Endothelial cell (in vitro differentiated cells): ENCODE results near the gene GANC. TPM values are rescaled to one million over a fixed set of nuclear protein-coding genes. Genes with fewer than 3 reads are reported as not detected.
"Not testable (repeated sequence)": the region's sequence is repeated elsewhere in the genome, so short reads cannot be mapped to it uniquely, and the experiment has no call there.

Experiments
- DNase-seq: peaks from one replicate; pipeline ENCODE4 v3.0.0; 2021; ENCODE audit warnings: low spot score
- H3K27ac Mint-ChIP-seq: one replicate; pipeline ENCODE4 v1.8.0; 2021; ENCODE audit warnings: mixed read lengths, inconsistent platforms; ENCODE audit not compliant: unreplicated experiment
- H3K27me3 Mint-ChIP-seq: one replicate; pipeline ENCODE4 v1.8.0; 2021; ENCODE audit warnings: mild to moderate bottlenecking, moderate library complexity, mixed read lengths, inconsistent platforms; ENCODE audit not compliant: unreplicated experiment
- H3K36me3 Mint-ChIP-seq: one replicate; pipeline ENCODE4 v1.8.0; 2021; ENCODE audit warnings: mild to moderate bottlenecking, low read depth, mixed read lengths, inconsistent platforms; ENCODE audit not compliant: unreplicated experiment
- H3K4me1 Mint-ChIP-seq: one replicate; pipeline ENCODE4 v1.8.0; 2021; ENCODE audit warnings: mild to moderate bottlenecking, mixed read lengths, inconsistent platforms; ENCODE audit not compliant: unreplicated experiment
- H3K4me3 Mint-ChIP-seq: one replicate; pipeline ENCODE4 v1.8.0; 2021; ENCODE audit warnings: mild to moderate bottlenecking, mixed read lengths, inconsistent platforms; ENCODE audit not compliant: unreplicated experiment
- H3K9me3 Mint-ChIP-seq: one replicate; pipeline ENCODE4 v1.8.0; 2021; ENCODE audit warnings: mixed read lengths, inconsistent platforms; ENCODE audit not compliant: unreplicated experiment
- total RNA-seq: library from RNA; stranded (reverse); fragmentation: NEBNext Ultra II Directional; extraction: Animal tissue kit (Norgen Biotek cat#: 25700); gene quantifications from one replicate; pipeline ENCODE4 v1.2.1, GENCODE V29; 2021; ENCODE audit not compliant: unreplicated experiment
- TF ChIP-seq, protein P1 (sequence below): fragments of 200-600 bp; sonication (generic); IDR thresholded peaks from one replicate; pipeline ENCODE4 v1.5.0; 2021; ENCODE audit warnings: antibody characterized with exemption; ENCODE audit not compliant: unreplicated experiment

The GANC gene
- total RNA-seq, 1 donor from 2014 or later = 18.7 TPM

DNA sequence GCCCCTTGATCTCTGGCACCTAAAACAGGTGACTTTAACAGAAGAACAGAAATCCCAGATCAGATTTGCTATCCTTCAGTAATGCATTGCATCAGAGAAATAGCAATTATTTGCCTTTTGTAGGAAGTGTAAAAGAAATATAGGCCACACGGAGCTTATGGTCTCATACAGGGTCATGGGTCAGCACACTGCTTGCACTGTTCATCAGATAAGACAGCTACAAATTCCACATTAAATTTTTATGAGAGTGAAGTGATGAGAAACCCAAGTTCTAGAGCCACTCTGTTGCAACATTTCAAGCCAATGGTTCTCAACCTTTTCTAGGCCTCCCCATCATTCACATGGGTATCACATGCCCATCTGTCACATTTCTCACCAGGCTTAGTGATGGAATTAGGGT lies 33.7 kb downstream of the GANC start:
- peaks cover 5% of the 10 kb centered on the region for H3K9me3 Mint-ChIP-seq
- H3K36me3 Mint-ChIP-seq = peaks cover 3% of the 10 kb centered on the region
- DNase-seq = no peak
- H3K27me3 Mint-ChIP-seq = no peaks in the 10 kb centered on the region
- no peak overlapping the region for H3K27ac Mint-ChIP-seq
- no peak overlapping the region for H3K4me3 Mint-ChIP-seq
- H3K4me1 Mint-ChIP-seq = peaks cover 3% of the 10 kb centered on the region
- TF ChIP-seq, protein P1, sequence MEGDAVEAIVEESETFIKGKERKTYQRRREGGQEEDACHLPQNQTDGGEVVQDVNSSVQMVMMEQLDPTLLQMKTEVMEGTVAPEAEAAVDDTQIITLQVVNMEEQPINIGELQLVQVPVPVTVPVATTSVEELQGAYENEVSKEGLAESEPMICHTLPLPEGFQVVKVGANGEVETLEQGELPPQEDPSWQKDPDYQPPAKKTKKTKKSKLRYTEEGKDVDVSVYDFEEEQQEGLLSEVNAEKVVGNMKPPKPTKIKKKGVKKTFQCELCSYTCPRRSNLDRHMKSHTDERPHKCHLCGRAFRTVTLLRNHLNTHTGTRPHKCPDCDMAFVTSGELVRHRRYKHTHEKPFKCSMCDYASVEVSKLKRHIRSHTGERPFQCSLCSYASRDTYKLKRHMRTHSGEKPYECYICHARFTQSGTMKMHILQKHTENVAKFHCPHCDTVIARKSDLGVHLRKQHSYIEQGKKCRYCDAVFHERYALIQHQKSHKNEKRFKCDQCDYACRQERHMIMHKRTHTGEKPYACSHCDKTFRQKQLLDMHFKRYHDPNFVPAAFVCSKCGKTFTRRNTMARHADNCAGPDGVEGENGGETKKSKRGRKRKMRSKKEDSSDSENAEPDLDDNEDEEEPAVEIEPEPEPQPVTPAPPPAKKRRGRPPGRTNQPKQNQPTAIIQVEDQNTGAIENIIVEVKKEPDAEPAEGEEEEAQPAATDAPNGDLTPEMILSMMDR = no peak

DNA sequence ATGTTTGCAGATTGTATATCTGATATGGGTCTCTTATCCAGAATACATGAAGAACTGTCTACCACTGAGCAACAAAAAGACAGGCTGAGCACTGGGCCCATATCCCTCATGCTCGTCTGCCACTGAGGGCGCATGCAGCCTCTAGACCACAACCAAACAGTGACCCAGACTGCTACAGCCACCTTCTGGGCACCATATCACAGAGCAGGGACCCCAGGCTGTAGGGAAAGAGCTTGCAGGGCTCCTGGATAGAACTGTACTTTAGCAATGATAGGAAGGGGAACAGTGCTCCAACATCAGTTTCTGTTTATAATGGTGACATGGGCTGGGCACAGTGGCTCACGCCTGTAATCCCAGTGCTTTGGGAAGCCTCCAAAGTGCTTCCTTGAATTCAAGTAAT lies 40.5 kb downstream of the GANC start:
- no peaks in the 10 kb centered on the region for H3K9me3 Mint-ChIP-seq
- DNase-seq = no peak
- H3K4me3 Mint-ChIP-seq = no peak overlapping the region
- H3K27me3 Mint-ChIP-seq = no peaks in the 10 kb centered on the region
- TF ChIP-seq, protein P1 = no peak
- no peak overlapping the region for H3K27ac Mint-ChIP-seq
- H3K36me3 Mint-ChIP-seq = peaks cover 3% of the 10 kb centered on the region
- H3K4me1 Mint-ChIP-seq = peaks cover 3% of the 10 kb centered on the region

DNA sequence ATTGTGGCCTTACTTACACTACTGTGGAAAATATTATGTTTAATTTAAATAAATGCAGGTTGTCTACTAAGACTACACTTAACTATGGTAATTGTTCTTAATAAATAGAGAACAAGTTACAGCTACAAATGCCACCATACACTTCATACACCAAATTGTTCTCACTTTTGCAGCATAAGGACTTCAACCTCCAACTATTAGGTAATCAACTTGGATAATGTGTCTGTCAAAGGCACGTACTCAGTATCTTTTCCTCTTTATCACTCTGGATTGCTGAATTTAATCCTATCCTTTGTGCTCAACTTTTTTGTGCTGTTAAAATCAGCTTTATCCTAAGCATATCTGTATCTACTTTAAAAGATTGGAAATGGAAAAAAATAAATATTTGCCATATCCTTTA lies 41.8 kb downstream of the GANC start:
- no peak for DNase-seq
- no peaks in the 10 kb centered on the region for H3K9me3 Mint-ChIP-seq
- TF ChIP-seq, protein P1 = no peak
- H3K4me1 Mint-ChIP-seq = peaks cover 3% of the 10 kb centered on the region
- H3K27ac Mint-ChIP-seq = no peak overlapping the region
- H3K36me3 Mint-ChIP-seq = peaks cover 2% of the 10 kb centered on the region
- H3K4me3 Mint-ChIP-seq = no peak overlapping the region
- no peaks in the 10 kb centered on the region for H3K27me3 Mint-ChIP-seq

DNA sequence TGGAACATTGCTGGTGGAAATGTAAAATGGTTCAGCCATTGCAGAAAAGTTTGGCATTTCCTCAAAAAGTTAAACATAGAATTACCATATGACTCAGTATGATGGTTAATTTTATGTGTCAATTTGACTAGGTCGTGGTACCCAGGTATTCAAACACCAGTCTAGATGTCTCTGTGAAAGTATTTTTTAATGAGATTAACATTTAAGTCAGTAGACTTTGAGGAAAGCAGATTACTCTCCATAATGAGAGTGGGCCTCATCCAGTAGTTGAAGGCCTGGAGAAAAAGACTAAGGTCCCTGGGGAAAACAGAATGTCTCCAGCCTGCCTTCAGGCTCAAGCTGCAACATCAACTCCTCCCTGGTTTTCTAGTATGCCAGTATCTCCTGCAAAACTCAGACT lies 42.5 kb downstream of the GANC start:
- Mint-ChIP-seq H3K4me1 (peaks cover 3% of the 10 kb centered on the region), H3K9me3 (no peaks in the 10 kb centered on the region), H3K27me3 (no peaks in the 10 kb centered on the region), H3K4me3 (no peak overlapping the region), H3K36me3 (no peaks in the 10 kb centered on the region), H3K27ac (no peak overlapping the region)
- no peak for DNase-seq
- TF ChIP-seq, protein P1 = no peak

DNA sequence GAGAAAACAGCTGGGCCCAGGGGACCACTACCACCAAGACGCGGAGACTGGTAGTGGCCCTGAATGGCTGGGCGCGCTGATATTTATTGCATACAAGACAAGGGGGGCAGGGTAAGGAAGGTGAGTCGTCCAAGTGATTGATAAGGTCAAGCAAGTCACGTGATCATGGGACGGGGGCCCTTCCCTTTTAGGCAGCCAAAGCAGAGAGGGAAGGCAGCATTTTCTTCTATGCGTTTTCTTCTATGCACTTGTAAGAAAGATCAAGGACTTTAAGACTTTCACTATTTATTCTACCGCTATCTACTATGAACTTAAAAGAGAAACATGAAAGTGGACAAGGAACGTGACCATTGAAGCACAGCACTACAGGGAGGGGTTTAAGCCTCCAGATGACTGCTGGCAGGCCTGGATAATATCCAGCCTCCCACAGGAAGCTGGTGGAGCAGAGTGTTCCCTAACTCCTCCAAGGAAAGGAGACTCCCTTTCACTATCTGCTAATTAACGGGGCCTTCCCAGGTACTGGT lies 43.3 kb downstream of the GANC start:
- not testable (repeated sequence) for H3K4me3 Mint-ChIP-seq, DNase-seq, H3K27me3 Mint-ChIP-seq, H3K9me3 Mint-ChIP-seq, H3K4me1 Mint-ChIP-seq, H3K36me3 Mint-ChIP-seq, H3K27ac Mint-ChIP-seq
